HG03558 (cell line): ENCODE results near the gene GRIP1.
A peak's percentile ranks its signal among the peaks of the same experiment; 100 is the strongest.

Experiments used
- ATAC-seq: cut with Tn5 transposase; IDR thresholded peaks from one replicate; pipeline ENCODE4 v1.9.1; 2021; ENCODE audit warnings: moderate number of reproducible peaks; ENCODE audit not compliant: unreplicated experiment; ENCODE audit errors: extremely low read depth

Gene GRIP1

GRCh38 chr12:66352197-66352596, 326.7 kb downstream of the GRIP1 start:
- no peak for ATAC-seq

GRCh38 chr12:66351301-66351700, 327.6 kb downstream of the GRIP1 start:
- ATAC-seq, result no peak

GRCh38 chr12:66345956-66346355, 332.9 kb downstream of the GRIP1 start:
- ATAC-seq, result no peak

GRCh38 chr12:66345212-66345611, 333.7 kb downstream of the GRIP1 start:
- ATAC-seq, result no peak

DNA sequence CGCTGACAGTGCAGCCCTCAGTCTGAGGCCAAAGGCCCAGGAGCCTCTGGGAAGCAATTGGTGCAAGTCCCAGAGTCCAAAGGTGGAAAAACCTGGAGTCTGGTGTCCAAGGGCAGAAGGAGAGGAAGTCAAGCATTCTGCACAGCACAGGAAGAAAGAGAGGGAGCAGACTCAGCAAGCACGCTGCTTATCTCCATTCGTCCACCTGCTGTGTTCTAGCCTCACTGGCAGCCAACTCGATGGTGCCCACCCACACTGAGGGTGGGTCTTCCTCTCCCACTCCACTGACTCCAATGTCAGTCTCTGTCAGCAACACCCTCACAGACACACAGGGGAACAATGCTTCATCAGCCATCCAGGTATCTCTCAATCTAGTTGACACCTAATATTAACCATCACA, 337.8 kb downstream of the GRIP1 start:
- ATAC-seq, result no peak

DNA sequence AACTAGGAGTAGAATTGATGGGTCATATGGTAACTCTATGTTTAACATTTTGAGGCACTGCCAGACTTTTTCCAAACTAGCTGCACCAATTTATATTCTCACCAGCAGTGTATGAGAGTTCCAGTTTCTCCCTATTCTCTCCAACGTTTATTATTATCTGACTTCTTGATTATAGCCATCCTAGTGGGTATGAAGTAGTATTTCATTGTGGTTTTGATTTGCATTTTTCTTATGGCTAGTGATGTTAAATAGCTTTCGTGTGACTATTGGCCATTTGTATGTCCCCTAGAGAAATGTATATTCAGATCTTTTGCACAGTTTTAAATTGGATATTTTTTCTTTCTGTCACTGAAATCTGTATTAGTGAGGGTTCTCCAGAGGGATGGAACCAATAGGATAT, 338.7 kb downstream of the GRIP1 start:
- no peak for ATAC-seq

GRCh38 chr12:66337381-66338010, 341.4 kb downstream of the GRIP1 start:
- ATAC-seq, result no peak

- ATAC-seq, result no peak
Observed at GRCh38 chr12:66335746-66336145, 343.1 kb downstream of the GRIP1 start.

- no peak for ATAC-seq
Observed at GRCh38 chr12:66331814-66332213, 347.1 kb downstream of the GRIP1 start.

DNA sequence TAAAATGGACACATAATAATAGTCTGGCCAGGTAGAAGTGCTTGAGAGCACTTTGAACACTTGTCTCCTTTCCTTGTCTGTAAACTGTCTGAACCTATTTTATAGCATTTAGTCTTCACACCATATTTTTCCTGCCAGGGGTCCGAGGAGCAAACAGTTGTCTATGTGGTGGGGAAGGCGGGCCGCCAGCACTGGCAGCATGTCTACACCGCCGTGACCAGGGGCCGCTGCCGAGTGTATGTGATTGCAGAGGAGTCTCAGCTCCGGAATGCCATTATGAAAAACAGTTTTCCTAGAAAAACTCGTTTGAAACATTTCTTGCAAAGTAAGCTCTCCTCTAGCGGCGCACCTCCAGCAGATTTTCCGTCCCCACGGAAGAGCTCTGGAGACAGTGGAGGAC, 347.9 kb downstream of the GRIP1 start:
- ATAC-seq, result no peak

- no peak for ATAC-seq
Observed at GRCh38 chr12:66329941-66330340, 348.9 kb downstream of the GRIP1 start.

- no peak for ATAC-seq
Observed at GRCh38 chr12:66323017-66323416, 355.9 kb downstream of the GRIP1 start.

DNA sequence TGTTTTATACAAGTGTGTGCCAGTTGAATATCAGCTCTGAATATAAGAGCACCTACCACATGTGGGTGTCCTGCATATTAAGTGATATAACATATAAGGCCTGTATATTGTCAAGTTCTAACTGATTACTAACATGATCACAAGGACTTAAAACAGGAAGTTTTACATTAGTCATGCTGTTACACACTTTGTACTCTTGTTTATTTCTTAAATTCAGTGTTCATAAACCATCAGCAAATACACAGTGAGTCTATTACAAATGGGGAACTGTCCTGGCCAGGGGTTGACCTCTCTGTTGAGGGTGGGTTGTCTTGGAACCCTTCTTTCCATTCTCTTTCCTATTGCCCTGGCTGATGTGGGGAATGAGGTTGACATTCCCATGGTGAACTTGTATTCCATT, 357.4 kb downstream of the GRIP1 start:
- no peak for ATAC-seq

- ATAC-seq, result no peak
Observed at GRCh38 chr12:66320996-66321395, 357.9 kb downstream of the GRIP1 start.

GRCh38 chr12:66319266-66319954, 359.5 kb downstream of the GRIP1 start:
- ATAC-seq, result no peak

- ATAC-seq, result no peak
Observed at GRCh38 chr12:66314278-66314677, 364.6 kb downstream of the GRIP1 start.

GRCh38 chr12:66312189-66312588, 366.7 kb downstream of the GRIP1 start:
- ATAC-seq, result no peak

- no peak for ATAC-seq
Observed at GRCh38 chr12:66309606-66310005, 369.3 kb downstream of the GRIP1 start.

DNA sequence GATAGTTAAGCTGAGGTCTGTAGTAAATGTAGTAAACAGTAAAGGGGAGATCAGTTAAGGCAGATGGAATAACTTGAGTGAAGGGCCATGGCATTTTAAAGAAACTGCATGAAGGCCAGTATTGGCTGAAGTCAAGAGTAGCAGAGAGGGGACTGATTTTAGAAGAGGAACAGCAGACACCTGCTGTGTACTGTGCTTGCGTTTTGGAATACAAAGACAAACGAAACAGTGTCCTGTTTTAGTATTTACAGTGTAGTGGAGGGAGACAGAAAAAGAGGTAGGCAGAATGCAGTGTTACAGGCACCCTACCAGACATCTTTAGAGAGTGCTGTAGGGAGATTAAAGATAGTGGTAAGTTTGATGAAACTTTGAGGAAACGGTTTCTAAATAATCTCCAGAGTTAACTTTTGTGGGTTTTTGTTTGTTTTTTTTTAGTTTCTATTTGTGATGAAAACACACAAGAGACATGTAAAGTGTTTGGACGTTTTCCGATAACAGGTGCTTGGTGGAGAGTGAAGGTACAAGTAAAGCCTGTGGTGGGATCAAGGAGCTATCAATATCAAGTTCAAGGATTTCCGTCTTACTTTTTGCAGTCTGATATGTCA, 374.5 kb downstream of the GRIP1 start:
- no peak for ATAC-seq

- peak; percentile 33 for ATAC-seq
Observed at GRCh38 chr12:66303316-66303804, 375.5 kb downstream of the GRIP1 start.

DNA sequence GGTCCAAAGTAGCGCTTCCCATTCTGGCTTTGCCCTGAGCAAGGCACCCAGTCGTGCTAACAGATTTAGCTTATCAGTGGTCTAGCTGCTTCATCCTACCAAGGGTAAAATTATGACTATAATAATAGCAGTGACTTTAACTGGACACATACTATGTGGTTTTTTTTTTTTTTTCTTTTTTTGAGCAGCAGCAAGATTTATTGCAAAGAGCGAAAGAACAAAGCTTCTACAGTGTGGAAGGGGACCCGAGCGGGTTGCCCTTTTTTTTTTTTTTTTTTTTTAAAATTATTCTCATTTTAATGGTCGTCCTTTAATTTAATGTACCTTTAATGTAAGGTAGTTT, 376.1 kb downstream of the GRIP1 start:
- ATAC-seq, result no peak
